GM18870 (cell line): Measurements from ENCODE around the gene CYP1A1.

Source experiments
- ATAC-seq: cut with Tn5 transposase; IDR thresholded peaks from one replicate; pipeline ENCODE4 v1.9.1; 2021; ENCODE audit warnings: moderate library complexity; ENCODE audit not compliant: unreplicated experiment

CYP1A1 gene

DNA sequence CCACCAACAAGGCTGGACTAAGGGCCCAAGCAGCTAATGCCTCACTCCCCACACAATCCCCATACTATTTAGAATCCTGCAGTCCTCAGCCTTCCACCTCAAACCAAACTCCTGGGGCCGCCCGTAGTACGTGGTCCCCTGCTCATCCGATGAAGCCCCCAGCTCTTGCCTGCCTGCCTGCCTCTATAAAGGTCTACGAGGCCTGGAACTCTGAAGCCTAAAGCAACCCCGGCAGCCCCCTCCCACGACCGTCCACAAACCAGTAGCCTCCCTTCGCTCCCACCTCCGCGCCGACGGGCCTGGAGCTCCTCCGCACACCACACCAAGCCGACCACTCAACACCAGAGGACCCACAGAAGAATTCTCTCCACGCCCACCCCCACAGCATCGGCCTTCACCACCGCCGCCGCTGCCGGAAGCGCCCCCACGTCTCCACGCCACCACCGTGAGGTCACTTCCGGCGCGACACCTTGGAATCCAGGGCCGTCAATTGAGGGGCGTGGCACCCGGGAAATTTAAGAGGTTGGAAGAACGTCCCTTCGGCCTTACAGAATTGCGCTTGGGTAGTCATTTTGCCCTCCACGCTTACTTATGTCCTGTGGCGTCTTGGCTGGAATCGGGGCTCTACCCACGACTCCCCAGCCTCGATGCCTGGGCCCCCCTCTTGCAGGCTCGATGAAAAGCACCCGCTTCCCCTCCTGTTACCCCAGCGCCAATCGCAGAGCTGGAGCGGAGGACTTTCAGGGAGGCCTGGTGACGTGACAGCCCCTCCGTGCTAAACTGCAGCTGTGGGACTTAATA is 29.5 kb downstream of the CYP1A1 start, which contains the start of gene EDC3:
Gene EDC3, minus strand, starts transcription at position 428 of the 801 bp plus-strand sequence. CDS start 20,900 bp downstream, outside the sequence.
- ATAC-seq, result no peak

DNA sequence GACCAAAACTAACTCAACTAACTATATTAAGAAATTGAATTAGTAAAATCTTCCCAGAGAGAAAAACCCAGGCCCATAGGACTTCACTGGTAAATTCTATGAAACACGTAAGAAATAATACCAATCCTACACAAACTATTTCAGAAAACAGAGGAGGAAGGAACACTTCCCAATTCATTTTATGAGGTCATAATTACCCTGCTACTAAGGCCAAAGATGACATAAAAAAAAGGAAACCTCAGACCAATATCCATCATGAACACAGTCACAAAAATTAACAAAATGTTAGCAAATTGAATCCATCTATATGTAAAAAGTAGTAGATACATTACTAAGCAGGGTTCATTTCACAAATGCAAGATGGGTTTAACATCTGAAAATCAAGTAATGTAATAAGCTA is 33.0 kb downstream of the CYP1A1 start:
- no peak for ATAC-seq

DNA sequence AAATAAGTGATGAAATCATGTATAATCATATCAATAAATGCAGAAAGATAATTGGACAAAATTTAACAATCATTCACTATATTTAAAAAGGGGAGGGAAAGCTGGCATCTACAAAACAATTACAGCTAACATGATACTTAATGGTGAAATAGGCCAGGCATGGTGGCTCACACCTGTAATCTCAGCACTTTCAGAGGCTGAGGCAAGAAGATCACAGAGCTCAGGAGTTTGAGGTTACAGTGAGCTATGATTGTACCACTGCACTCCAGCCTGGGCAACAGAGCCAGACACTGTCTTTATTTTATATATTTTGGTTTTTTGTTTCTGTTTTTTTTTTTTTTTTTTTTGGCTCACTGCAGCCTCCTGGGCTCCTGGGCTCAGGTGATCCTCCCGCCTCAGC is 41.6 kb downstream of the CYP1A1 start:
- no peak for ATAC-seq

DNA sequence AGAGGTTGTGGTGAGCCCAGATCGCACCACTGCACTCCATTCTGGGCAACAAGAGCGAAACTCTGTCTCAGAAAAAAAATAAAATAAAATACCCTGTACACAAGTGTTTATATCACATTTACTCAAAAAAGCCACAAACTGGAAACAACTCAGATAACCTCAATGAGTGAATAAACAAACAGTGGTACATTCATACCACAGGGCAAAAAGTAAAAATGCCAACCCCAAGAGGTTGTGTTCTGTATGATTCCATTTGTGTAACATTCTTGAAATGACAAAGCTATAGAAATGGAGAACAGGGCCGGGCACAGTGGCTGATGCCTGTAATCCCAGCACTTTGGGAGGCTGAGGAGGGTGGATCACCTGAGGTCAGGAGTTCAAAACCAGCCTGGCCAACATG is 42.4 kb downstream of the CYP1A1 start:
- no peak for ATAC-seq

DNA sequence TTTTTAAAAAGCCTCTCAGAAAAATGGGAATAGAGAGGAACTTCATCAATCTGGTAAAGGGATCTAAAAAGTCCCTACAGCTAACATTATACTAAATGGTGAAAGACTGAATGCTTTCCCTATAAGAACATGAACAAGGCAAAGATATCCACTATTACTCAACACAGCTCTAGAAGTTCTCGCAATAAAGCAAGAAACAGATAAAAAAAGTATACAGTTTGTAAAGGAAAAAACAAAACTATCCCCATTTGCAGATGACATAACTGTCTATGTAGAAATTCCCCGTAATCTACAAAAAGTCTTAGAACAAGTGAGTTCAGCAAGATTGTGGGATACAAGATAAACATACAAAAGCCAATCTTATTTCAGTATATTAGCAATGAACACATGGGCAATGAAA is 44.9 kb downstream of the CYP1A1 start:
- ATAC-seq, result no peak

DNA sequence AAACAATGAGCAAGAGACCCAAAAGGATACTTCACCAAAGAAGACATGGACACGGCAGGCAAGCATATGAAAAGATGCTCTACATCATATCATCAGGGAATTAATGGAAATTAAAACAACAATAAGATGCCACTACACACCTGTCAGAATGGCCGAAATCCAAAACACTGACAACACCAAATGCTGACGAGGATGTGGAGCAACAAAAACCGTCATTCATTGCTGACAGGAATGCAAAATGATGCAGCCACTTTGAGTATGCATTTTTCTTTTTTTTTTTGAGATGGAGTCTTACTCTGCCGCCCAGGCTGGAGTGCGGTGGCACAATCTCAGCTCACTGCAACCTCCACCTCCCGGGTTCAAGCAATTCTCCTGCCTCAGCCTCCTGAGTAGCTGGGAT is 48.5 kb downstream of the CYP1A1 start:
- no peak for ATAC-seq

DNA sequence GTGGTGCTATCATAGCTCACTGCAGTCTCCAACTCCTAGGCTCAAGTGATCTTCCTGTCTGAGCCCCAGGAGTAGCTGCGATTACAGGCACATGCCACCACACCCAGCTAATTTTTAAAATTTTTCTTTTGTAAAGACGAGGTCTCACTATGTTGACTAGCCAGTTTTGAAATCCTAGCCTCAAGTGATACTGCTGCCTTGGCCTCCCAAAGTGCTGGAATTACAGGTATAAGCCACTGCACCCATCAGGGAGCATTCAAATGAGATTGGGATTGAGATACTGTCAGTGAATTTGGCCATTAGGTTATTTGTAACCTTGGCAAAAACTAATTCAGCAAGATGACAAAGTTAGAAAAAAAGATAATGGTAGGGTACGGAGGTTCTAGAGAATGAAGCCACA is 51.2 kb downstream of the CYP1A1 start:
- no peak for ATAC-seq

DNA sequence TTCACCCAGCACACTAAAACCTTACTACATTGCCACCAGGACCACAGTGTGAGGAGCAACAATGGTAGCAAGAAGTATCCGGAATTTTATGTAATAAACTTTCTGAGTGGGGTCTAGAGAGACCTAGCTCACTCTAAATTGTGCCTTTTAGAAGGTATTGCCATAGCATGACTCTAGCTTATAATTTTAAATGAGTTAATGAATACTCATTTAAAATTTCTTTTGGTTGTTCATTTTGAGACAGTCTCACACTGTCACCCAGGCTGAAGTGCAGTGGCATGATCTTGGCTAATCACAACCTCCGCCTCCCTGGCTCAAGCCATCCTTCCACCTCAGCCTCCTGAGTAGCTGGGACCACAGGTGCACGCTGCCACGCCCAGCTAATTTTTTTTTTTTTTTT is 55.7 kb downstream of the CYP1A1 start:
- ATAC-seq, result no peak
